ENCODE measurements around the gene VAPA. TPM values are rescaled to one million over a fixed set of nuclear protein-coding genes. Genes with fewer than 3 reads are reported as not detected.

Gene VAPA
- total and polyA plus RNA-seq, 9 of the 15 experiments (the other 6 are each of a cell fraction or from before 2014, with no cell fraction given): 219 to 902 (median 526) TPM

DNA sequence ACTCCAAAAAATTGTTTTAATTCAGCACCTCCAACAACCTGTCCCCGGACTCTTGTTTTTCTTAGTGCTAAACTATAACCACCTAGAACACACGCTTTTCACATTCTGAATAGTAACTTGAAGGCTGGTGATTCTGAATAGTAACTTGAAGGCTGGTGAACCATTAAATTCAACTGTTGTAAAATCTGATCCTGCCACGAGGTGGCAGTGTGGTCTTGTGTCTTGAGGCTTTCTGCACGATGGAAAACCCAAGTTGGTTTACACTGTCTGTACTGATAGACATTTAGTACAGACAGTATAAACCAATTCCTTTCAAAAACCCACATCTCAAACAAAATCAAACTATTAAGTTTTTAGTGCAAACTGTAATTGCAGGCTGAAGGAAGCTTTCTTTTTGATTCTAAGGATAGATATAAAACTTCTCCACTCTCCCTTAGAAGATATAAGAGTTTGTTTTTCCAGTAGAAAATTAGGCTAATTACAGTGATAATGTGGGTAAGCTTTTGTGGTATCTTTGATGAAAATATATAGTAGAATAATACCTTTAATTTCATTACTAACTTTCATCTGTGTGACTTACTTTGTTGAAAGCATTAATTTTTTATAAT is 57.6 kb downstream of the VAPA start (continued):
- TF ChIP-seq MTA1 (IDR thresholded peaks at IDR 0.05; ENCODE audit: borderline replicate concordance) (no peak), KDM4B (IDR thresholded peaks at IDR 0.05; ENCODE audit: borderline replicate concordance in 2 of 2, low read depth in 1 of 2) (0 out of 4 replicates have a peak, but pooled peaks of 1 of the 2 experiments have one; percentile 51), ELF2 (CRISPR knock-in tag; IDR thresholded peaks at IDR 0.05) (no peak), ZNF77 (CRISPR knock-in tag; IDR thresholded peaks at IDR 0.05) (no peak), ETS2 (tag; IDR thresholded peaks at IDR 0.05; ENCODE audit: borderline replicate concordance, poor library complexity, severe bottlenecking) (no peak), ZNF830 (CRISPR knock-in tag; IDR thresholded peaks at IDR 0.05) (no peak), GABPB1 (CRISPR knock-in tag; IDR thresholded peaks at IDR 0.05) (no peak), PHF21A (IDR thresholded peaks at IDR 0.05; ENCODE audit: borderline replicate concordance, low read depth) (no peak), HEY1 (CRISPR knock-in tag; IDR thresholded peaks at IDR 0.05; ENCODE audit: borderline replicate concordance) (no peak)
- TF ChIP-seq, protein P1, sequence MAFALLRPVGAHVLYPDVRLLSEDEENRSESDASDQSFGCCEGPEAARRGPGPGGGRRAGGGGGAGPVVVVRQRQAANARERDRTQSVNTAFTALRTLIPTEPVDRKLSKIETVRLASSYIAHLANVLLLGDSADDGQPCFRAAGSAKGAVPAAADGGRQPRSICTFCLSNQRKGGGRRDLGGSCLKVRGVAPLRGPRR (CRISPR knock-in tag; IDR thresholded peaks at IDR 0.05): no peak
- TF ChIP-seq, protein P2, sequence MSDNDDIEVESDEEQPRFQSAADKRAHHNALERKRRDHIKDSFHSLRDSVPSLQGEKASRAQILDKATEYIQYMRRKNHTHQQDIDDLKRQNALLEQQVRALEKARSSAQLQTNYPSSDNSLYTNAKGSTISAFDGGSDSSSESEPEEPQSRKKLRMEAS (CRISPR knock-in tag; IDR thresholded peaks at IDR 0.05): no peak
- TF ChIP-seq, protein P3, sequence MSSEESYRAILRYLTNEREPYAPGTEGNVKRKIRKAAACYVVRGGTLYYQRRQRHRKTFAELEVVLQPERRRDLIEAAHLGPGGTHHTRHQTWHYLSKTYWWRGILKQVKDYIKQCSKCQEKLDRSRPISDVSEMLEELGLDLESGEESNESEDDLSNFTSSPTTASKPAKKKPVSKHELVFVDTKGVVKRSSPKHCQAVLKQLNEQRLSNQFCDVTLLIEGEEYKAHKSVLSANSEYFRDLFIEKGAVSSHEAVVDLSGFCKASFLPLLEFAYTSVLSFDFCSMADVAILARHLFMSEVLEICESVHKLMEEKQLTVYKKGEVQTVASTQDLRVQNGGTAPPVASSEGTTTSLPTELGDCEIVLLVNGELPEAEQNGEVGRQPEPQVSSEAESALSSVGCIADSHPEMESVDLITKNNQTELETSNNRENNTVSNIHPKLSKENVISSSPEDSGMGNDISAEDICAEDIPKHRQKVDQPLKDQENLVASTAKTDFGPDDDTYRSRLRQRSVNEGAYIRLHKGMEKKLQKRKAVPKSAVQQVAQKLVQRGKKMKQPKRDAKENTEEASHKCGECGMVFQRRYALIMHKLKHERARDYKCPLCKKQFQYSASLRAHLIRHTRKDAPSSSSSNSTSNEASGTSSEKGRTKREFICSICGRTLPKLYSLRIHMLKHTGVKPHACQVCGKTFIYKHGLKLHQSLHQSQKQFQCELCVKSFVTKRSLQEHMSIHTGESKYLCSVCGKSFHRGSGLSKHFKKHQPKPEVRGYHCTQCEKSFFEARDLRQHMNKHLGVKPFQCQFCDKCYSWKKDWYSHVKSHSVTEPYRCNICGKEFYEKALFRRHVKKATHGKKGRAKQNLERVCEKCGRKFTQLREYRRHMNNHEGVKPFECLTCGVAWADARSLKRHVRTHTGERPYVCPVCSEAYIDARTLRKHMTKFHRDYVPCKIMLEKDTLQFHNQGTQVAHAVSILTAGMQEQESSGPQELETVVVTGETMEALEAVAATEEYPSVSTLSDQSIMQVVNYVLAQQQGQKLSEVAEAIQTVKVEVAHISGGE (CRISPR knock-in tag; IDR thresholded peaks at IDR 0.05): no peak
- TF ChIP-seq, protein P4, sequence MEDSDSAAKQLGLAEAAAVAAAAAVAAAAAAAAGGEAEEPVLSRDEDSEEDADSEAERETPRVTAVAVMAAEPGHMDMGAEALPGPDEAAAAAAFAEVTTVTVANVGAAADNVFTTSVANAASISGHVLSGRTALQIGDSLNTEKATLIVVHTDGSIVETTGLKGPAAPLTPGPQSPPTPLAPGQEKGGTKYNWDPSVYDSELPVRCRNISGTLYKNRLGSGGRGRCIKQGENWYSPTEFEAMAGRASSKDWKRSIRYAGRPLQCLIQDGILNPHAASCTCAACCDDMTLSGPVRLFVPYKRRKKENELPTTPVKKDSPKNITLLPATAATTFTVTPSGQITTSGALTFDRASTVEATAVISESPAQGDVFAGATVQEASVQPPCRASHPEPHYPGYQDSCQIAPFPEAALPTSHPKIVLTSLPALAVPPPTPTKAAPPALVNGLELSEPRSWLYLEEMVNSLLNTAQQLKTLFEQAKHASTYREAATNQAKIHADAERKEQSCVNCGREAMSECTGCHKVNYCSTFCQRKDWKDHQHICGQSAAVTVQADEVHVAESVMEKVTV (CRISPR knock-in tag; IDR thresholded peaks at IDR 0.05): peak; percentile 89
- TF ChIP-seq, protein P5, sequence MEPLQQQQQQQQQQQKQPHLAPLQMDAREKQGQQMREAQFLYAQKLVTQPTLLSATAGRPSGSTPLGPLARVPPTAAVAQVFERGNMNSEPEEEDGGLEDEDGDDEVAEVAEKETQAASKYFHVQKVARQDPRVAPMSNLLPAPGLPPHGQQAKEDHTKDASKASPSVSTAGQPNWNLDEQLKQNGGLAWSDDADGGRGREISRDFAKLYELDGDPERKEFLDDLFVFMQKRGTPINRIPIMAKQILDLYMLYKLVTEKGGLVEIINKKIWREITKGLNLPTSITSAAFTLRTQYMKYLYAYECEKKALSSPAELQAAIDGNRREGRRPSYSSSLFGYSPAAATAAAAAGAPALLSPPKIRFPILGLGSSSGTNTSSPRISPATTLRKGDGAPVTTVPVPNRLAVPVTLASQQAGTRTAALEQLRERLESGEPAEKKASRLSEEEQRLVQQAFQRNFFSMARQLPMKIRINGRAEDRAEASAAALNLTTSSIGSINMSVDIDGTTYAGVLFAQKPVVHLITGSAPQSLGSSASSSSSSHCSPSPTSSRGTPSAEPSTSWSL (CRISPR knock-in tag; IDR thresholded peaks at IDR 0.05; ENCODE audit: borderline replicate concordance): no peak
- TF ChIP-seq, protein P6, sequence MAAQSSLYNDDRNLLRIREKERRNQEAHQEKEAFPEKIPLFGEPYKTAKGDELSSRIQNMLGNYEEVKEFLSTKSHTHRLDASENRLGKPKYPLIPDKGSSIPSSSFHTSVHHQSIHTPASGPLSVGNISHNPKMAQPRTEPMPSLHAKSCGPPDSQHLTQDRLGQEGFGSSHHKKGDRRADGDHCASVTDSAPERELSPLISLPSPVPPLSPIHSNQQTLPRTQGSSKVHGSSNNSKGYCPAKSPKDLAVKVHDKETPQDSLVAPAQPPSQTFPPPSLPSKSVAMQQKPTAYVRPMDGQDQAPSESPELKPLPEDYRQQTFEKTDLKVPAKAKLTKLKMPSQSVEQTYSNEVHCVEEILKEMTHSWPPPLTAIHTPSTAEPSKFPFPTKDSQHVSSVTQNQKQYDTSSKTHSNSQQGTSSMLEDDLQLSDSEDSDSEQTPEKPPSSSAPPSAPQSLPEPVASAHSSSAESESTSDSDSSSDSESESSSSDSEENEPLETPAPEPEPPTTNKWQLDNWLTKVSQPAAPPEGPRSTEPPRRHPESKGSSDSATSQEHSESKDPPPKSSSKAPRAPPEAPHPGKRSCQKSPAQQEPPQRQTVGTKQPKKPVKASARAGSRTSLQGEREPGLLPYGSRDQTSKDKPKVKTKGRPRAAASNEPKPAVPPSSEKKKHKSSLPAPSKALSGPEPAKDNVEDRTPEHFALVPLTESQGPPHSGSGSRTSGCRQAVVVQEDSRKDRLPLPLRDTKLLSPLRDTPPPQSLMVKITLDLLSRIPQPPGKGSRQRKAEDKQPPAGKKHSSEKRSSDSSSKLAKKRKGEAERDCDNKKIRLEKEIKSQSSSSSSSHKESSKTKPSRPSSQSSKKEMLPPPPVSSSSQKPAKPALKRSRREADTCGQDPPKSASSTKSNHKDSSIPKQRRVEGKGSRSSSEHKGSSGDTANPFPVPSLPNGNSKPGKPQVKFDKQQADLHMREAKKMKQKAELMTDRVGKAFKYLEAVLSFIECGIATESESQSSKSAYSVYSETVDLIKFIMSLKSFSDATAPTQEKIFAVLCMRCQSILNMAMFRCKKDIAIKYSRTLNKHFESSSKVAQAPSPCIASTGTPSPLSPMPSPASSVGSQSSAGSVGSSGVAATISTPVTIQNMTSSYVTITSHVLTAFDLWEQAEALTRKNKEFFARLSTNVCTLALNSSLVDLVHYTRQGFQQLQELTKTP (IDR thresholded peaks at IDR 0.05; ENCODE audit: low read depth in 1 of 2, partially characterized antibody in 2 of 2): no peak
